ENCODE measurements around the gene RGMB. TPM values are rescaled to one million over a fixed set of nuclear protein-coding genes. Genes with fewer than 3 reads are reported as not detected.

Gene RGMB
- total and polyA plus RNA-seq, 2 donors (not counting 3 experiments of a cell fraction or from before 2014, with no cell fraction given) = 15.0 to 31.3 TPM

- H3K27ac ChIP-seq (ENCODE audit: insufficient read depth, low read depth, low read length) = no peak overlapping the region
- no peak overlapping the region for H3K4me3 ChIP-seq (replicated peaks in 1 of 3; ENCODE audit: insufficient read depth in 1 of 3, low read depth in 1 of 3, low read length in 3 of 3)
- no peaks in the 10 kb centered on the region for H3K79me2 ChIP-seq (ENCODE audit: control insufficient read depth, insufficient read depth, low read length)
- CTCF ChIA-PET = no interaction called here
- no peaks in the 10 kb centered on the region for H3K36me3 ChIP-seq (ENCODE audit: control insufficient read depth in 2 of 2, extremely low read depth in 1 of 2, insufficient read depth in 2 of 2, low read length in 2 of 2)
- no peak for DNase-seq (ENCODE audit: low read depth, low spot score)
- no peak overlapping the region for H3K9ac ChIP-seq (replicated peaks; ENCODE audit: extremely low read depth, insufficient read depth, low read length)
- no peaks in the 10 kb centered on the region for H3K9me3 ChIP-seq (replicated peaks; ENCODE audit: control insufficient read depth, insufficient read depth, low read length)
- TF ChIP-seq POLR2AphosphoS5 (IDR thresholded peaks at IDR 0.05; ENCODE audit: insufficient read depth, low read depth, low read length) (no peak), JUN (IDR thresholded peaks at IDR 0.05; ENCODE audit: borderline replicate concordance, insufficient read depth, insufficient read length, low read depth) (no peak), FOS (IDR thresholded peaks at IDR 0.05; ENCODE audit: borderline replicate concordance, insufficient read depth, low read length) (no peak), POLR2A (IDR thresholded peaks at IDR 0.05; ENCODE audit: low read depth, low read length) (no peak), EZH2 (IDR thresholded peaks at IDR 0.05; ENCODE audit: borderline replicate concordance, low read depth, low read length, severe bottlenecking) (no peak), MYC (IDR thresholded peaks at IDR 0.05; ENCODE audit: low read depth, low read length) (no peak), MAX (IDR thresholded peaks at IDR 0.05; ENCODE audit: insufficient read depth, insufficient read length) (no peak), CTCF (IDR thresholded peaks at IDR 0.05; ENCODE audit: extremely low read depth in 1 of 2, insufficient read depth in 1 of 2, low read depth in 1 of 2, low read length in 2 of 2) (no peak), GATA2 (IDR thresholded peaks at IDR 0.05; ENCODE audit: insufficient read depth, insufficient read length, low read depth, low read length) (no peak)
- H4K20me1 ChIP-seq (replicated peaks; ENCODE audit: control insufficient read depth, extremely low read depth, insufficient read depth, low read length) = no peaks in the 10 kb centered on the region
- no peaks in the 10 kb centered on the region for H3K27me3 ChIP-seq (ENCODE audit: control insufficient read depth in 2 of 2, insufficient read depth in 2 of 2, low read length in 2 of 2)
- dilution Hi-C loops (cut with MboI; ENCODE audit: extremely low pct_ligation_motif_present, low sequenced_read_pairs) = no loop called here
- H3K4me2 ChIP-seq (ENCODE audit: insufficient read depth, low read length) = no peak overlapping the region
- BruUV-seq (replicated peaks) = no TSS peak
- H3K9me1 ChIP-seq (replicated peaks; ENCODE audit: control insufficient read depth, extremely low read depth, insufficient read depth, low read length) = no peaks in the 10 kb centered on the region
- no peak for FAIRE-seq
- H2AFZ ChIP-seq (ENCODE audit: low read depth, low read length) = no peak overlapping the region
- no peaks in the 10 kb centered on the region for H3K4me1 ChIP-seq (ENCODE audit: control insufficient read depth, extremely low read depth, insufficient read depth, low read length)
- intact Hi-C loops (cut with micrococcal nuclease) = no loop called here
- POLR2A ChIA-PET = no interaction called here
Observed at GRCh38 chr5:98844865-98845264, 71.4 kb downstream of the RGMB start.

All from endothelial cell of umbilical vein (primary cell).